GM19043 (cell line): ENCODE data around the gene FAM20A.
"Not testable (repeated sequence)": the region's sequence is repeated elsewhere in the genome, so short reads cannot be mapped to it uniquely, and the experiment has no call there.

Experiments used
- ATAC-seq: cut with Tn5 transposase; IDR thresholded peaks from one replicate; pipeline ENCODE4 v1.9.1; 2021; ENCODE audit warnings: low read depth; ENCODE audit not compliant: unreplicated experiment

FAM20A gene

GRCh38 chr17:68592682-68593641 lies 8.2 kb downstream of the FAM20A start:
- no peak for ATAC-seq

- ATAC-seq: no peak
Observed at GRCh38 chr17:68592009-68592408, 9.2 kb downstream of the FAM20A start.

- ATAC-seq: no peak
Observed at GRCh38 chr17:68591583-68591982, 9.6 kb downstream of the FAM20A start.

GRCh38 chr17:68589086-68589485 lies 12.1 kb downstream of the FAM20A start:
- no peak for ATAC-seq

GRCh38 chr17:68588362-68588761 lies 12.8 kb downstream of the FAM20A start:
- ATAC-seq: no peak

GRCh38 chr17:68587847-68588246 lies 13.3 kb downstream of the FAM20A start:
- no peak for ATAC-seq

- no peak for ATAC-seq
Observed at GRCh38 chr17:68587026-68587425, 14.1 kb downstream of the FAM20A start.

- no peak for ATAC-seq
Observed at GRCh38 chr17:68585643-68586042, 15.5 kb downstream of the FAM20A start.

- no peak for ATAC-seq
Observed at GRCh38 chr17:68584581-68585303, 16.4 kb downstream of the FAM20A start.

- not testable (repeated sequence) for ATAC-seq
Observed at GRCh38 chr17:68582867-68583266, 18.3 kb downstream of the FAM20A start.

- no peak for ATAC-seq
Observed at GRCh38 chr17:68581863-68582645, 19.1 kb downstream of the FAM20A start.

GRCh38 chr17:68580236-68580770 lies 20.9 kb downstream of the FAM20A start:
- no peak for ATAC-seq

GRCh38 chr17:68579194-68579927 lies 21.8 kb downstream of the FAM20A start:
- no peak for ATAC-seq

GRCh38 chr17:68578236-68578635 lies 22.9 kb downstream of the FAM20A start:
- no peak for ATAC-seq

GRCh38 chr17:68577497-68577821 lies 23.7 kb downstream of the FAM20A start:
- no peak for ATAC-seq

- no peak for ATAC-seq
Observed at GRCh38 chr17:68576811-68577496, 24.2 kb downstream of the FAM20A start.

GRCh38 chr17:68576137-68576536 lies 25.0 kb downstream of the FAM20A start:
- ATAC-seq: no peak

GRCh38 chr17:68573338-68573737 lies 27.8 kb downstream of the FAM20A start:
- no peak for ATAC-seq

GRCh38 chr17:68572138-68572842 lies 28.9 kb downstream of the FAM20A start:
- ATAC-seq: no peak
